HG03432 (cell line): ENCODE results near the gene PDE1C.
A peak's percentile ranks its signal among the peaks of the same experiment; 100 is the strongest.

Source experiments
- ATAC-seq: cut with Tn5 transposase; IDR thresholded peaks from one replicate; pipeline ENCODE4 v1.9.1; 2021; ENCODE audit warnings: mild to moderate bottlenecking, moderate library complexity; ENCODE audit not compliant: unreplicated experiment

PDE1C gene

DNA sequence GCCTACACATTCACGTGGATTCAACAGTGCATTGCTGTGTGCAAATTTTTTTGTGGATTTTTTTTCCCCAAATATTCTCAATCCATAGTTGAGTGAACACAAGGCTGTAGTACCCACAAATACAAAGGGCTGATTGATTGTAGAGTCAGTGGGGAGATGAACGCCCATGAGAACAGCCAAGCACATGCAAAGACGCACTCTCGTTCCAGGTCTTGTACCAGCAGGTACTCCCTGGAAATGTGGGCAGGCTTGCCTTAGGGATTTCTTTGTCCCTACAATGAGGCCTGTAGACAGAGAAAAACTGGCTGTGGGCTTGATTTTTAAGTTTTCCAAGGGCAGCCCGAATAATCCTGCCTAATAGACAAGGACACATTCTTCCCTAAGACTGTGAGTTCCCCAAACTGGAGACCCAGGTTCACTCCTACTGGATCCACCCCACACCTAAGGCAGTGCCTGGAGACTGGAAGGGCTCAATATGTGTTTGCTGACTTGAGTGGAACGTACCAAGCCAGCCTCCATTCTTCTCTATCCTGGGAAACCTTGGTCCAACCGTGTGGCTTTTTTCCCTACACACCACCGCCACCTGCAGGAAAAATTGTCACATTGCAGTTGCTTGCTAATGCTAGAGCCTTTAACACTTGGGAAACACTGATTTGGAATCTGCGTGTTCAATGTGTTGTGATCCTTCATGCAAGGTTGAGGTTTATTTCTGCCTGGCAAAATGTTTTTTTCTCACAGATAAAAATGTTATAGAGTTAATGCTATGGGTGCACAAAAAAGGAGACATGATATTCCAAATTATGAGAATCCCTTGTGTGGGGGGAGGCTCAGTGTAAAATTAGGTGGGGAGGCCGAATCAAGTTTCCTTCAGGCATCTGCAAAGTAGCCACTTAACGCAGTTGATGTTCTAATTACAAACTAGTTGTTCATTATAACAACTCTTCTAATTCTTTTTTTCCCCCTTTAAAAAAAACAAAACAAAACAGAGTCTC lies 333.9 kb downstream of the PDE1C start:
- peak; percentile 64 for ATAC-seq

DNA sequence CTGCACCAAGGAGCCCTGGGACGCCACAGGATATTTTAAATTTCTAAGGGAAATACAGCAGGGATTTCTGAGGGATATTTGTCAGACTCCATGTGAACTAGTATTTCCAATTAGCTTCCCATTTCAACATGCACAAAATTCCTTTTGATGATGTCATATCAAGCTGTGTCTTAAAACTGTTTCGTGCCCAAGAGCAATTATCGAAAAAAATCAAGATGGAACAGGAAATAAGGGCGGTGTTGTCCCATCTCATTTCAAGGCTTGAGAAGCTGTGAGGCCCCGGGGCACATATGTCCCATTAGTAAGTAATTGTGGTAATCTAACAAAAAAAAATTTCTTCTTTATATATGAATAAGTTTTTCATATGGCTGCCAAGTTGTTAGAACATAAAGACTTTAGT lies 335.8 kb downstream of the PDE1C start:
- ATAC-seq = no peak

DNA sequence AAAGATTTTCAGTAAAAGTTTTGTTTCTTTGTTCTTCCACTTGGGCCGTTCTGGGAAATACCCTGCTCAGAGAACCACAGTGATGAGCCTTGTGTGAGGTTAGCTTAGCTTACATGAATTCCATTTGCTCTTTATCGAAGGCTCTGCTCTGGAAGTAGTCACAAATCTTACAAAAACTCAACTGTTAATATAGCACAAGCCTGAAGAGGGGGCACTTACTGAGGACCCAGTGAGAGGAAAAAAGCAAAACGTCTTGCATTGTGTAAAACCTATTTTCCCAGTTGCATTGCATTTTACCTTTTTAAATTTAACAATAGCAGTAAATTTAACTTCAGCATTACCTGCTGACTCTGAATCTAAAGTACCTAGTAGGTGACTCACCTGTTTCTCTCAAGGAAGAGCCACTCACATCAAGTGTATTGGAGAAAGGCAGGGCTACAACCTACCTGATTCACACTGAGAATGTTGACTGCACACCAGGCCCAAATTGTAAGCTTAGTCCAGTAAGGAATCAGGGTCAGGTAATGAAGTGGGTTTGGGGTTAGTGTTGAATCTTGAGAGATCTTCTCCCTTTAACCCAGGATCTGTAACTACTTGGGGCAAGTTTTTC lies 340.9 kb downstream of the PDE1C start:
- no peak for ATAC-seq

DNA sequence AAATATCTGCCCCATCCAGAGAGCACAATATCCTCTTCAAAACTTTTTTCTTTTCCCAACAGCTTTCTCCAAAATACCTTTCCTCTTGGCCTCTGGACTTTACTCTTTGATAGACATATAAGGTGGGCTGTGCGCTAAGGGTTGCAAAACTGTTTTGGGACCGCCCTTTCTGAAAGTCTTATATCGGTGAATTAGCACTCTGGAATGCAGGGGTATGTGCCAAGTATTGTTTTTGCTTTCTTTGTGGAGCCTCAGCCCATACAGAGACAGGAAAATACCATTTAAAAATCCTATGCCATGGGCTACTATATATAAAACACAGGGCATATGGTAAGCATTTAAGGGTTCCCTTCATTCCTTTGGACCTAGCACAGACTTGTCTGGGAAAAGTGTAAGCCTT lies 345.5 kb downstream of the PDE1C start:
- no peak for ATAC-seq

DNA sequence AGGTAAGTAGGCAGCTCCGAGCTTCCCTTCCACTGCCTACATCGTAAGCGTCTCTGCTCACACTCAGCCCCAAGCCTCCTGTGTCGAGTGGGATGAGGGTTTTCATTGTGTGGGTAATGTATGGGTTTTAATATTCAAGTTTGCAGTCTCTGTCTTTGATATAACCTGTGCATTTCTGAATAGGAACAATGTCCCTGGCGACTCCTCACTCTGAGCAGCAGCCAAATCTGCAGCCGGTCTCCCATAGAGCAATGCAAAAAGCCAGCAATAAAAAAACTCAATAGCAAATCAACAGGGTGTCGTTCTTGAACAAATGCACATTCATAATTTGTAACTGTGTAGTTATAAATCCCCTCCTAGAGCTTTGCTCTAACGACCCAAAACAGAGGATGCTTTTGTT lies 349.8 kb downstream of the PDE1C start:
- no peak for ATAC-seq

DNA sequence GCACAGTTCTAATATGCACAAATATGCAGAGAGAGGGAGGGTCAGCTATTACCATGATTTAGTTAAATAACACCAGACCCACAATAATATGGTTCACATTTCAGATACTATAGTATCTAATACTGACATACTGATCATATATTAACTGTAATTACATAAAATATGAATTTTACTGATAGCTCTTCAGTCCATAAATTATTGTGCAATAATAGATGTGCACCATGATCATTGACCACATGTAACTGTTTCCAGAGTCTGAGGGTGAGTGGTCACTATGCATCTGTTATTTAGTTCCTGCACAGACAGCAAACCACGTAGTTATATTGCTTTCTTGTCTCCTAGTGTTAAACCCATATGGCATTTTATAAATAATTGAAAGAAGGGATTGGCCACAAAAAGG lies 353.9 kb downstream of the PDE1C start:
- ATAC-seq = no peak

DNA sequence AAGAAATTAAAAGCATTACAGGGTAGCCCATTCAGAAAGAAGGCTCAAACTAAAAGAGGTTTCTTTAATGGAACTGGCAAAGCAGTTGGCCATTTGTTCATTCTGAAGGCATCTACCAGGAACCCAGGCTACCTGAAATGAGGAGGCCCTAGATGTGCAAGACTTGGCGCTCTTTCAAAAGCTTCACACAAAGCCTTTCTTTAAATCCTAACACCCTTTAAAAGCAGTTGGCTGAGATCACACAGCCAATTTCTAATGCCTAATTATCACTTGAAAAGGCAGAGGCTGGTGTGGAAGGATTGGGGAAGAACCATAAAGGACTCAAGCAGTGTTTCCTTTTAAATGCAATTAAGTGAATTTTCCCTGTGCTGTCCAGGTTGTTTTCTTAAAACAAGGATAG lies 360.0 kb downstream of the PDE1C start:
- ATAC-seq = no peak

DNA sequence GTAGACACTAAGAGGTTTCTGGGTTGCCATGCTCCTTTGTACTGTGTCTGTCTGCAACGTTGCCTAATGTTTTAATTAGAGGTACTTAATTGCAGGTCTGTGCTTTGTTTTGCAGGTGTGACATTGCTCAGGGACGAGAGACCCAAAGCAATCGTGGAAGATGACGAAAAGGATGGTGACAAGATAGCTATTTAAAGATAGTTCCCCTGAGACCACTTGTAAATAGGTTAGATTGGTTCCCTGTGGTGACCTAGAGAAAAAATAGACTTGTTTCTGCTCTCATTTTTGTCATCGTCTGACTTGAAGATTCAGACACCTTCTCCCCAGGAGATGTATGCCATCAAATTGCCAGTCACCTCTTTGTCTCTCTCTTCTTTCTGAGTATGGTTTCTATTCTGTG lies 363.1 kb downstream of the PDE1C start:
- peak; percentile 38 for ATAC-seq

DNA sequence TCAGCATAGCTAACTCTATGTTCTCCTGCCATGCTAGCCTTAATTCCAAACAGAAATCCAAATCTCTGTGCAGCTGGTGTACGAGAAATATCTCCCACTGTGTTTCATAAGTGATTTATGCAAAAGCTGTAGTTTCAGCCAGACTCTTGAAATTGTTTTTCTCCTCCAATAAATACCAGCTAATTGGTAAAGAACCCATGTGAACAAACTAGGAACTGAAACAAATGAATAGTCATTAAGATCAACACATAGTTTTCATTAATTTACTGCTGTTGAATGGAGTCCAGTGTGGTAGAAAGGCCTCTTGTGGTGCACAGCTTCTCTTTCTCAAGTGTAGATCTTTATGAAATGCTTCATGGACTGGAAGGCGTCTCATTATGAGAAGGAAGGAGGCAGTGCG lies 364.8 kb downstream of the PDE1C start:
- peak; percentile 70 for ATAC-seq

DNA sequence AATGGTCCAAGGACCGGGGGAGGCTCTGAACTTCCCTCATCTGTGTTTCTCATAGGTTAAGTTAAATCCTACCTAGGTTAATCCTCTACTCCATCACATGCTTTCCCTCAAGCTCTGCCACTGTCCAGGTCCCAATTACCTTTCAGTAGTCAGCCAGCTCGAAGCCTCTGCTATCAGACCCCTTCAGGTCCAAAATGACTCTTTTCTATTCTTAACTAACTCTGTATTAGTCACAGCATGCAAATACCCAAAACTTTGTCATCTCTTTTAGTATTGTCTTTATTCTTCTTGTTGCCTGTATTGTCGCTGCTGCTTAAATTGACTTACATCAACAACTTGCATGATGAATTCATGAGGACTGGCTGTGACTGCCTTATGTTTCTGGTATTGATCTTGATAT lies 367.9 kb downstream of the PDE1C start:
- peak; percentile 37 for ATAC-seq
